ENCODE results near the gene PGAM5.
A peak's percentile ranks its signal among the peaks of the same experiment; 100 is the strongest.
"Not testable (repeated sequence)": the region's sequence is repeated elsewhere in the genome, so short reads cannot be mapped to it uniquely, and the experiment has no call there.

PGAM5 gene

GRCh38 chr12:132689227-132689626 is 21.4 kb upstream of the PGAM5 start:
- Histone ChIP-seq H3K9me2 (replicated peaks; ENCODE audit: insufficient read depth, low read length) (no peaks in the 10 kb centered on the region), H3K4me3 (ENCODE audit: insufficient read depth, low read length, poor library complexity, severe bottlenecking) (no peak overlapping the region), H3K4me2 (ENCODE audit: low read depth, low read length, poor library complexity, severe bottlenecking) (peak overlapping the region; percentile 6), H3K9me3 (ENCODE audit: insufficient read depth, low read length) (no peaks in the 10 kb centered on the region), H3K27ac (ENCODE audit: low read depth, low read length) (no peak overlapping the region), H3K79me2 (ENCODE audit: insufficient read depth, low read length) (peaks cover 41% of the 10 kb centered on the region), H2AFZ (ENCODE audit: low read depth, low read length, severe bottlenecking) (no peak overlapping the region), H3F3A (ENCODE audit: insufficient read depth) (0 out of 2 replicates have a peak, but pooled peaks cover 12% of the 10 kb centered on the region), H4K20me1 (ENCODE audit: low read depth, low read length) (peaks cover 5% of the 10 kb centered on the region; the same call in 1 of the 2 replicates), H3K27me3 (ENCODE audit: low read length) (no peaks in the 10 kb centered on the region), H3K36me3 (ENCODE audit: low read length) (peaks cover 6% of the 10 kb centered on the region; the same call in 1 of the 2 replicates), H3K9ac (ENCODE audit: low read length) (no peak overlapping the region)
- no peak for TF ChIP-seq EZH2phosphoT487 (conservative IDR thresholded peaks at IDR 0.05; ENCODE audit: low read length)
- TF ChIP-seq, protein P1, sequence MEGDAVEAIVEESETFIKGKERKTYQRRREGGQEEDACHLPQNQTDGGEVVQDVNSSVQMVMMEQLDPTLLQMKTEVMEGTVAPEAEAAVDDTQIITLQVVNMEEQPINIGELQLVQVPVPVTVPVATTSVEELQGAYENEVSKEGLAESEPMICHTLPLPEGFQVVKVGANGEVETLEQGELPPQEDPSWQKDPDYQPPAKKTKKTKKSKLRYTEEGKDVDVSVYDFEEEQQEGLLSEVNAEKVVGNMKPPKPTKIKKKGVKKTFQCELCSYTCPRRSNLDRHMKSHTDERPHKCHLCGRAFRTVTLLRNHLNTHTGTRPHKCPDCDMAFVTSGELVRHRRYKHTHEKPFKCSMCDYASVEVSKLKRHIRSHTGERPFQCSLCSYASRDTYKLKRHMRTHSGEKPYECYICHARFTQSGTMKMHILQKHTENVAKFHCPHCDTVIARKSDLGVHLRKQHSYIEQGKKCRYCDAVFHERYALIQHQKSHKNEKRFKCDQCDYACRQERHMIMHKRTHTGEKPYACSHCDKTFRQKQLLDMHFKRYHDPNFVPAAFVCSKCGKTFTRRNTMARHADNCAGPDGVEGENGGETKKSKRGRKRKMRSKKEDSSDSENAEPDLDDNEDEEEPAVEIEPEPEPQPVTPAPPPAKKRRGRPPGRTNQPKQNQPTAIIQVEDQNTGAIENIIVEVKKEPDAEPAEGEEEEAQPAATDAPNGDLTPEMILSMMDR (IDR thresholded peaks at IDR 0.05; ENCODE audit: insufficient read depth, low read length, poor library complexity, severe bottlenecking) = no peak

DNA sequence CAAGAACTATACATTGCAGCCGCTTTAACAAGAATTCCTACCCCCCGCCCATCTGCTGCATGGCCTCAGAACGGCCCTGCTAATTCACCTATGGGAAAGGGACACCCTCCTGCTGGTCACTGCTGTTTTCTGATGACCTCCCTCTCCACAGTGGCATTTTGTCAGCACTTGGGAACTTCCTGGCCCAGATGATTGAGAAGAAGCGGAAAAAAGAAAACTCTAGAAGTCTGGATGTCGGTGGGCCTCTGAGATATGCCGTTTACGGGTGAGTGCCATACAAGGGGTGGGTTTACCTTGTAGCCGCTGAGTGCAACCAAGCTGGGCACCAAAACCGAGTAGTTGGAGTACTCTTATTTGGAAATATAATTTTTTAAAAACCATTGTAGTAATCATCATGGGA is 20.5 kb upstream of the PGAM5 start:
- Histone ChIP-seq H3K27ac (ENCODE audit: low read depth, low read length) (no peak overlapping the region), H3K27me3 (ENCODE audit: low read length) (no peaks in the 10 kb centered on the region), H3F3A (ENCODE audit: insufficient read depth) (0 out of 2 replicates have a peak, but pooled peaks cover 12% of the 10 kb centered on the region), H3K79me2 (ENCODE audit: insufficient read depth, low read length) (peaks cover 38% of the 10 kb centered on the region), H3K36me3 (ENCODE audit: low read length) (peaks cover 6% of the 10 kb centered on the region; the same call in 1 of the 2 replicates), H3K9me2 (replicated peaks; ENCODE audit: insufficient read depth, low read length) (no peaks in the 10 kb centered on the region), H3K4me2 (ENCODE audit: low read depth, low read length, poor library complexity, severe bottlenecking) (no peak overlapping the region), H2AFZ (ENCODE audit: low read depth, low read length, severe bottlenecking) (no peak overlapping the region), H3K9me3 (ENCODE audit: insufficient read depth, low read length) (no peaks in the 10 kb centered on the region), H3K9ac (ENCODE audit: low read length) (no peak overlapping the region), H3K4me3 (ENCODE audit: insufficient read depth, low read length, poor library complexity, severe bottlenecking) (no peak overlapping the region), H4K20me1 (ENCODE audit: low read depth, low read length) (peaks cover 5% of the 10 kb centered on the region; the same call in 1 of the 2 replicates)
- no peak for TF ChIP-seq EZH2phosphoT487 (conservative IDR thresholded peaks at IDR 0.05; ENCODE audit: low read length)

- not testable (repeated sequence) for H3K27ac ChIP-seq (ENCODE audit: low read depth, low read length); H4K20me1 ChIP-seq (ENCODE audit: low read depth, low read length); H3K27me3 ChIP-seq (ENCODE audit: low read length); H3K9ac ChIP-seq (ENCODE audit: low read length); H3K4me2 ChIP-seq (ENCODE audit: low read depth, low read length, poor library complexity, severe bottlenecking); H3K4me3 ChIP-seq (ENCODE audit: insufficient read depth, low read length, poor library complexity, severe bottlenecking); H2AFZ ChIP-seq (ENCODE audit: low read depth, low read length, severe bottlenecking); H3K9me3 ChIP-seq (ENCODE audit: insufficient read depth, low read length); H3K36me3 ChIP-seq (ENCODE audit: low read length); H3K9me2 ChIP-seq (replicated peaks; ENCODE audit: insufficient read depth, low read length)
- 0 out of 2 replicates have a peak, but pooled peaks cover 12% of the 10 kb centered on the region for H3F3A ChIP-seq (ENCODE audit: insufficient read depth)
- peaks cover 19% of the 10 kb centered on the region; the same call in 1 of the 2 replicates for H3K79me2 ChIP-seq (ENCODE audit: insufficient read depth, low read length)
Measured at GRCh38 chr12:132692030-132692429, 18.6 kb upstream of the PGAM5 start.

DNA sequence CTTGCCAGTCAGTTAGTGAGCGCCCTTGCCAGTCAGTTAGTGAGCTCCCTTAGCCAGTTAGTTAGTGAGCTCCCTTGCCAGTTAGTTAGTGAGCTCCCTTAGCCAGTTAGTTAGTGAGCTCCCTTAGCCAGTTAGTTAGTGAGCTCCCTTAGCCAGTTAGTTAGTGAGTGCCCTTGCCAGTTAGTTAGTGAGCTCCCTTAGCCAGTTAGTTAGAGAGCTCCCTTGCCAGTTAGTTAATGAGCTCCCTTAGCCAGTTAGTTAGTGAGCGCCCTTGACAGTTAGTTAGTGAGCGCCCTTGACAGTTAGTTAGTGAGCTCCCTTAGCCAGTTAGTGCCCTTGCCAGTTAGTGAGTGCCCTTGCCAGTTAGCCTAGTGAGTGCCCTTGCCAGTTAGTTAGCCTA is 15.8 kb upstream of the PGAM5 start:
- H3K9me2 ChIP-seq (replicated peaks; ENCODE audit: insufficient read depth, low read length); H3K9me3 ChIP-seq (ENCODE audit: insufficient read depth, low read length); H3K79me2 ChIP-seq (ENCODE audit: insufficient read depth, low read length); H3K4me2 ChIP-seq (ENCODE audit: low read depth, low read length, poor library complexity, severe bottlenecking); H2AFZ ChIP-seq (ENCODE audit: low read depth, low read length, severe bottlenecking); H3K9ac ChIP-seq (ENCODE audit: low read length); H3K4me3 ChIP-seq (ENCODE audit: insufficient read depth, low read length, poor library complexity, severe bottlenecking); H3K27ac ChIP-seq (ENCODE audit: low read depth, low read length); H4K20me1 ChIP-seq (ENCODE audit: low read depth, low read length); H3K36me3 ChIP-seq (ENCODE audit: low read length); H3K27me3 ChIP-seq (ENCODE audit: low read length): not testable (repeated sequence)
- H3F3A ChIP-seq (ENCODE audit: insufficient read depth) = 0 out of 2 replicates have a peak, but pooled peaks cover 12% of the 10 kb centered on the region

- no peak overlapping the region for H3K9ac ChIP-seq (ENCODE audit: low read length)
- no peak for TF ChIP-seq EZH2phosphoT487 (conservative IDR thresholded peaks at IDR 0.05; ENCODE audit: low read length)
- TF ChIP-seq, protein P1 (IDR thresholded peaks at IDR 0.05; ENCODE audit: insufficient read depth, low read length, poor library complexity, severe bottlenecking) = no peak
- no peak overlapping the region for H3K4me2 ChIP-seq (ENCODE audit: low read depth, low read length, poor library complexity, severe bottlenecking)
- peaks cover 7% of the 10 kb centered on the region; the same call in 1 of the 2 replicates for H3K79me2 ChIP-seq (ENCODE audit: insufficient read depth, low read length)
- H3K27ac ChIP-seq (ENCODE audit: low read depth, low read length) = no peak overlapping the region
- H3F3A ChIP-seq (ENCODE audit: insufficient read depth) = peaks cover 12% of the 10 kb centered on the region
- H4K20me1 ChIP-seq (ENCODE audit: low read depth, low read length) = no peaks in the 10 kb centered on the region
- no peaks in the 10 kb centered on the region for H3K9me3 ChIP-seq (ENCODE audit: insufficient read depth, low read length)
- peaks cover 9% of the 10 kb centered on the region; the same call in 1 of the 2 replicates for H3K36me3 ChIP-seq (ENCODE audit: low read length)
- no peaks in the 10 kb centered on the region for H3K27me3 ChIP-seq (ENCODE audit: low read length)
- H3K9me2 ChIP-seq (replicated peaks; ENCODE audit: insufficient read depth, low read length) = no peaks in the 10 kb centered on the region
- no peak overlapping the region for H2AFZ ChIP-seq (ENCODE audit: low read depth, low read length, severe bottlenecking)
- no peak overlapping the region for H3K4me3 ChIP-seq (ENCODE audit: insufficient read depth, low read length, poor library complexity, severe bottlenecking)
Measured at GRCh38 chr12:132695431-132695830, 15.2 kb upstream of the PGAM5 start.

All from SU-DHL-6 (cell line).